ENCODE measurements around the gene TCERG1L.

GRCh38 chr10:131254859-131255252 is 56.7 kb downstream of the TCERG1L start:
- no peak for TF ChIP-seq POLR2A (IDR thresholded peaks at IDR 0.05)
- TF ChIP-seq CTCF (IDR thresholded peaks at IDR 0.05), result no peak

Data from body of pancreas (tissue), 4 donors.